Stimulated activated CD4-positive, alpha-beta T cell treated with anti-CD3 and anti-CD28 coated beads, Interleukin-12 subunit alpha, Interleukin-12 subunit beta, amount 100 ng/mL, for 24 hours (primary cell): ENCODE results near the gene MYADML2.
"Not testable (repeated sequence)": the region's sequence is repeated elsewhere in the genome, so short reads cannot be mapped to it uniquely, and the experiment has no call there.

ENCODE experiments used
- DNase-seq, 2 experiments: peaks; one replicate each; pipeline ENCODE4 v3.0.0-alpha.2; 2020; ENCODE audit warnings: low read depth in 2 of 2

Gene MYADML2, protein sequence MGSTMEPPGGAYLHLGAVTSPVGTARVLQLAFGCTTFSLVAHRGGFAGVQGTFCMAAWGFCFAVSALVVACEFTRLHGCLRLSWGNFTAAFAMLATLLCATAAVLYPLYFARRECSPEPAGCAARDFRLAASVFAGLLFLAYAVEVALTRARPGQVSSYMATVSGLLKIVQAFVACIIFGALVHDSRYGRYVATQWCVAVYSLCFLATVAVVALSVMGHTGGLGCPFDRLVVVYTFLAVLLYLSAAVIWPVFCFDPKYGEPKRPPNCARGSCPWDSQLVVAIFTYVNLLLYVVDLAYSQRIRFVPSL

DNA sequence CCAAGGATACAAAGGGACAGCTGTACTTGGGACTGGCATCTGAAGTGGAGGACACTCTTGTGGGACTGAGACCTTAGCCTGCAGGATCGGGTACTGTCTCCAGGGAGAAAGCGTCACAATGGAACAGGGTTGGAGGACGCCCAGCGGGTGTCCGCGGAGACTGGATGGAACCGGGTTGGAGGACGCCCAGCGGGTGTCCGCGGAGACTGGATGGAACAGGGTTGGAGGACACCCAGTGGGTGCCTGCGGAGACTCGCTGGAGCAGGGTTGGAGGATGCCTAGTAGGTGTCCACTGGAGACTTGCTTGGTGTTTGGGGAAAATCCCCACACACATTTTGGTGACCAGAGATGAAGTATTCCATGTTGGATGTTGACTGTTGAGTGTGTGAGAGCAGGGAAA, at the start of gene MYADML2:
MYADML2 (minus strand) TSS at position 45 of the 400 bp plus-strand sequence. CDS start 5,492 bp downstream, outside the sequence.
- no peak for DNase-seq

DNA sequence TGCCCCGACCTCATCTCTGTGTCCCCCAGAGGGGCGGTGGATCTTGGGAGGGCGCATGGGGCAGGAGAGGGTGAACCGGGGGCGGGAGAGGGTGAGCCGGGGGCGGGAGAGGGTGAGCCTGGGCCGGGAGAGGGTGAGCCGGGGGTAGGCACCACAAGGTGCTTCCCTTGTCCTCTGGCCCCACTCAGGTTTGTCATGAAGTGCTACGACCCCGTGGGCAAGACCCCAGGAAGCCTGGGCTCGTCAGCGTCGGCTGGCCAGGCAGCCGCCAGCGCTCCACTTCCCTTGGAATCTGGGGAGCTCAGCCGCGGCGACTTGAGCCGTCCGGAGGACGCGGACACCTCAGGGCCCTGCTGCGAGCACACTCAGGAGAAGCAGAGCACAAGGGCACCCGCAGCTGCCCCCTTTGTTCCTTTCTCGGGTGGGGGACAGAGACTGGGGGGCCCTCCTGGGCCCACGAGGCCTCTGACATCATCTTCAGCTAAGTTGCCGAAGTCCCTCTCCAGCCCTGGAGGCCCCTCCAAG, 49.3 kb upstream of the MYADML2 start:
- DNase-seq, result no peak

DNA sequence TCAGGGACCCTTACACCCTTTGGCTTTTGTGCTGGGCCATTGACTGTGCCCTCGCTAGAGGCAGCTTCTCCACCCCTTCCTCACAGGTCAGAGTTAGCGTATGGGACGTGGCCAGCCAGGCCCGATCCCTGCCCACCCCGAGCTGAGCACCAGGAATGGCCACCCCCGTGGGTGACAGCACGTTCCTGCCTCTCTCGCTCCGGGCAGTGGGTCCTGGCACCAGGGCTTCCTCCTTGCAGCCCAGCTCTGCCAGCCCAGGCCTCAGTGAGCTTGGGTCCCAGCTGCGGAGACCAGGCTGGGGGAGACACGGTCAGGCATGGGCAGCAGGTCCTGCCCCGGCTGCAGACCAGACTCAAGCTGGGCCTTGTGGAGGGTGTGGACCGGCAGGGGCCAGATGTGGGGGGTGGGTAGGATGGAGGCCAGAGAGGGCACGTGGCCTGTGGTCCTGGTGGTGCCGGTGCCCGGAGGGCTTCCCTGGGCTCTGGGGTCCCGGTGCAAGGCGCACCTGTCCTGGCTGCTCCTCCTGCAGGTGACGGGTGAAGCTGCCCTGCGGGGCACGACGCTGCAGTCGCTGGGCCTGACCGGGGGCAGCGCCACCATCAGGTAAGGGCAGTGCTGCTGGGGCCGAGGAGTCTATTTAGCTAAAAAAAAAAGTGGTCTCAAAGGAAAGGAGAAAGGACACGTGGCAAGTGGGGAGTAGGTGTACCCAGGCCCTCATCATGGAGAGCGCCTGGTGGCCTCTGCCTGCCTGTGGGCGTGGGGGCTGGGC, 48.6 kb upstream of the MYADML2 start:
- DNase-seq, result no peak

DNA sequence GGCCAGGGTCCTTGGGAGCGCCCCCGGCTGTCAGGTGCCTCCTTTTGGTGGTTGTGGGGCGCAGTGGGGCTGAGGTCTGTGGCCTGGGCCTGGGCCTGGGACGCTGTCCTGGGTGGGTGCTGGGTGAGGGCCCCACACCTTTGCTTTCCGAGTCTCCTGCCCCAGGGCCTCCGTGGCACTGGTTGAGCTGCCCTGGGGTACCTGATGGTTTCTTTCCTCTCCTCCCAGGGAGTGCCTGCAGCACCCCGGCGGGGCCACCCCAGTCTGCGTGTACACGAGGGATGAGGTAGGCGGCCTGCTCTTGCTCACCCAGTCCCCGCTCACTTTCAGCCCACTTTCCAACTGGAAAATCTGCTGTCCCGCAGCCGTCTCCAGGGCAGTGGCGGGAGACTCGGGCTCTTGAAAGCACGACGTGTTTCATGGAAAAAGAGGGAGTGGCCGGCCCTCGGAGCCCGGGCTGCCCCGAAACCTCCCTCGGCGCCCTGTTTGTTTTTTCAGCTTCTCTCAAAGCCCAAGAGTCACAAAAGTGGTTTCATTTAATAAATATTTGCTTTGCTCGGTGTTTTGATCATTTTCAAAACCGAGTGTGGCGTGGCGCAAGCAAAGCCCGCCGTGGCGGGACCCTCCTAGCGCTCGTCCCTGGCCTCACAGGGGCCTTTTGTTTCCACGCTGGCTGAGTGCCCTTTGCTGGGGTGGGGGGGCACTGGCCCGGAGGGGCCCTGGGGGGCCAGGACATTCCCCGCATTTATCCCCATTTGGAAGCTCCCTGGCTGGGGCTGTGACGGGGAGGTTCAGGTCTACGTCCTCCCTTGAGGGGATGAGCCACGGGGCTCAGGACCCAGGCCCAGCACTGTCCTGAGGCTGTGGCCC, 47.8 kb upstream of the MYADML2 start:
- no peak for DNase-seq

DNA sequence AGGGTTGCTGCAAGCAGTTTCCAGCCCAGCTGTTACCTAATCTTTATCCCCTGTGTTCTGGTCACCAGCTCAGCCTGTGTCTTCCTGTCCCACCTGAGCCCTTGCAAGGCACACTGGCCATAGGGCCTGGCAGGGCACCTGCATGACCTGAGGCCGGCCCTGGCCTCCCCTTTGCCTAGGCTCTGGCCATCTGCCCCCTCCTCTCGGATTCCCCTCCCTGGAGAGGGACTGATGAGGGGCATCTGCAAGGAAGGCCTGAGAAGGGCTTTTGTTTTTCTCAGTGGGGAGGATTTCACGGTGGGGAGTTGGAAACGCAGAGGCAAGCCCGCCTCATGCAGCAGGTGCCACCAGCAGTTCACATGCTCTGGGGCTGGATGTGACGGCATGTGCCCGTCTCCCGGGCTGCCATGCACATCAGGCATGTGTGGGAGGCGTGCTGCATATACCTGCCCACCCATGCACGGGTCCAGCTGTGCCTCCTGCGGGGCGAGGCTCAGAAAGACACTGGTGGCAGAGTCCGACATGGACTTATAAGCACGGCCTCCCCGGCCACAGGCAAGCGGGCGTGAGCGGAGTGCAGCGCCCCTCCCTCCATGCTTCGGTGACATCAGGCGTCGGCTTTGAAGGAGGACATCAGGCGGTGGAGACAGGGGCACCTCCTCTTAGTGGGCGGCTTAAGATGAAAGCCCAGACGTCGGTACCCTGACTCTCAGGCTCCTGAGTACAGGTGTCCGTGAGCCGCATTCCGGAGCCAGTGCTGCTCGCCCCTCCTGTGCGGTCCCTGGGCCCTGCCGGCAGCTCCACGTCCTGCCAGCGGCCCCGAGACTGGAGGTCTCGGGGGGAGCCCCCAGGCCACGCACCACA, 46.9 kb upstream of the MYADML2 start:
- no peak for DNase-seq

DNA sequence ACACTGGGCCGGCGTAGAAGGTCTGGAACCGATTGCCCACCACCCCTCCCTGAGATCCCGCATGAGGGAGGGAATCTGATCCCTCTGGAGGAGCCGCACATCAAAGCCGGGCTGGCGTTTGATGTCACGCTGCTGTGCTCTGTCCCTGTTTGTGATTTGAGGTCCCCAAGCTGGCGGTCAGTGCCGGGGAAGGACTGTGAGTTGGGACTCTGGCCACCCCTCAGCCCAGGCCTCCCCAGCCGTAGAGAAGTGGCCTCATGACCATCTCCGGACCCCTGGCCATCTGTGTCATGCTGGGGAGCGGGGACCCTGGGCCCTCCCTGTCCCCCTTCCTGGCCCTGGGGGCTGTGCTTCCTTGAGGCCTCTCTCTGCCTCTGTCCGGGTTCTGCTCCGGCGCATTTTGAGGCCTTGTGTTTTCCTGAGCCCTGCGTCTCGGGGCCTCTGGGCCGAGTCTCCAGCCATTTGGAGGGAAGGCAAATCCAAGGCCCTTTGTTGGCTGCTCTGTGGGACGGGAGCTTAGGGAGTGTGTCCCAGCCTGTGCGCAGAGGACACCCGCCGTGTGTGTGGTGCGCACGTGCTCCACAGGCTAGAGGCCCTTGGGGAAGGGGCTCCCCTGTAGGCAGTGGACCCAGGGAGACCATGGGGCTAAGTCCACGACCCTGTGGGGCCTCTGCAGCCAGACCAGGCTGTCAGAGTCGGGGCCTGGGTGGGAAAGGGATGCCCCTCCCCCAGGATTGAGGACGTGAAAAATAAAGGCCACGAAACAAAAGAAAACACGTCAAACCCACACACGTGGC, 45.5 kb upstream of the MYADML2 start:
- no peak for DNase-seq

DNA sequence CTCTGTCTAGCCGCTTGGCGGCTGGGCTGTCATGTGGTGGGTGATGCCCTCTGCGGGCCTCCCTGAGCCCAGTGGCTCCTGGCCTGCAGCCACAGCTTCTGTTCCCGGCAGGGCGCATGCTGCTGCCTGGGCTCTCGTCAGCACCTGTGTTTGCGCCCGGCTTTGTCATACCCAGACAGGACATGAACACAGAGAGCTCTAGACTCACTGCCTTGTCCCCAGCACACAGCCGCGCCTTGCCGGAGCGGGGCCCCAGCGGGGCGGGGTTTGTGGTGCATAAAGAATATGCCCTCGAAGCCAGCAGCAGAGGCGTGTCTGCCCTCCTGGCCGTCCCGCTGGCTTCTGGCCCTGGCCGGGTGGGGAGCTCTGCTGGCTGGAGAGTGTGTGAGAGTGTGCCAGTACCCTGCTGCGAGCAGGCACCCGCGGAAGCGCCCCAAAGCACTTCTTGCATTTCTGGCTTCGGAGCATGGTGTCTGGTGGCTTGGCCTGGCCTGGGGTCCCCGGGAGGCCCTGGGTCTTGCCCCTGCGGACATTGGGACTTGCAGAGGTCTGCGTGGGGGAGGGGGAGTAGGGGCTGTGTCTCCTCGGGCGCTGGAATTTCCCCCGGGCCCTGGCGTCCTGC, 44.8 kb upstream of the MYADML2 start:
- no peak for DNase-seq

DNA sequence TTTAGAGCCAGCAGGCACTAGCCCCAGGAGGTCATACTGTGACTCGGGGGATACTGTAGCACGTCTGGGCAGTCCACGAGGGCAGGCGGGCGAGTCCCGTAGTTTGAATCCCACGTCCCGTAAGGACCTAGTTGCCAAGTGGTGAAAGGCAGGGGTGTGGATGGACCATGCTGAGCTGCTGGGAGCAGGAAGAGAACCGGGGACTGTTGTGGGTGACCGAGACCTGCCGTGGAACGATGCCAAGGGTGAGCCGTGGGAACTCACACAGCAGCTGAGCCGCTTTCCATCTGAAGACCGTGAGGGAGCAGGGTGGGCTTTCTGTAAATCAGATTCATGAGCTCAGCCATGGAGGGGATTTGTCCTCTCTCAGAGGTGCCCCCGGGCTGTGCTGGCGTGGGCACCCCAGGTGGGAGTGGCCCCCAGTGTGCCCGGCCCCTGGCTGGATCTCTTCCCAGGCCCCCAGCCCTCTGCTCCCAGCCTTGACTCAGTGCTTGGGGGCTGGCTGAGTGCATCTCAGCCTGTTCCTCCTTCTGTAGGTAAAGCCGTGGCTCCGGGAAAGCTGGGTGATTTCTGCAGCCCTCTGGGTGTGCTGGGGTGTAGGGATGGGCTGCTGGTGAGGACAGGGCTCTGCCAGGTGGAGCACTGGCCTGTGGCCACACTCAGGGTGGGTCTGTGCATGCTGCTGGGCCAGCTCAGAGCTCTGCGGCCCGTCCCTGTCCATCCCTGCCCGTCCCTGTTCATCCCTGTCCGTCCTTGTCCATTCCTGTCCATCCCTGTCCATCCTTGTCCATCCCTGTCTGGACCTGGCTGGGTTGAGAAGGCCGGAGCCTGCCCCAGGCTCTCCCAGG, 44.0 kb upstream of the MYADML2 start:
- DNase-seq, result no peak

DNA sequence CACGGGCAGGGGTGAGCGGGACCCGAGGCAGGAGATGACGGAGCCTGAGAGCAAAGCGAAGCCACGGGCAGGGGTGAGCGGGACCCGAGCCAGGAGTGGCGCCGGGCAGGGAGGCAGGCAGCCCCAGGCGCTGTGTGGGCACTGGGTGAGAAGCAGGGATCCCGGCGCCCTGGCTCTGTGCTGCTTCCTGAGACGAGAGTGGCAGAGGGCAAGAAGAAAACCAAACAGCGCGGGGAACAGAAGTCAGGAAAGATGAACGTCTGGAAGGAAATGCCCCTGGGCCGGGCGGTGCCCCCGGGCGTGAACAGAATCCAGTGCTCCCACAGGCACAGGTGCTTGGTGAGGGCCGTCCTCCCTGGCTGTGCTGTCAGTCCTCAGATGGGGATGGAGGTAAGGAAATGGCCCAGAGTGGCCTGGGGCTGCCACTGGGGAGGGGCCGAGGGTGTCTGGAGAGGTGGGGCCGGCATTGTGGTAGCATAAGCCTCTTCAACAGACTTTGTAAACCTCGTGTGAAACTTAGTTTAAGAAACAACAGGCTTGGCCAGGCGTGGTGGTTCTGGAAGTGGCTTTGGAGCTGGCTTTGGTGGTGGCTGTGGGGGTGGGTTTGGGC, 40.2 kb upstream of the MYADML2 start:
- DNase-seq, result no peak

DNA sequence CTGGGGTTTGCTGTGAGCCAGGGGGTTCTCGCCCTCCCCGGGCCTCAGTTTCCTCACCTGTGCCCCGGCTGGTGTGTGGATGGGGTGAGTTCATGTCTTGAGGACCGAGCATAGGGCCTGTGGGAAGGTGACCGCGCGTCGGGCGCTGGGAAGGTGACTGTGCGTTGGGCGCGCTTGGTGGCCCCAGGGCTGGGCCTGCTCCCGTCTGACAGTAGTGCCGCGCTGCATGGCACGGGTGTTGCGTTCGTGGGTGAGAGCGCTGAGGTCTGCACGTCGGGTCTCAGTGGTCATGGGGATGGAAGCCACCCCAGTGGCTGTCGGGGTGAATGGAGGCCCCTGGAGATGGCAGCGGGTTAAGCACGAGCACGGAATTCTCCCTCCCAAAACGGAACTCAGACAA, 39.6 kb upstream of the MYADML2 start:
- no peak for DNase-seq

DNA sequence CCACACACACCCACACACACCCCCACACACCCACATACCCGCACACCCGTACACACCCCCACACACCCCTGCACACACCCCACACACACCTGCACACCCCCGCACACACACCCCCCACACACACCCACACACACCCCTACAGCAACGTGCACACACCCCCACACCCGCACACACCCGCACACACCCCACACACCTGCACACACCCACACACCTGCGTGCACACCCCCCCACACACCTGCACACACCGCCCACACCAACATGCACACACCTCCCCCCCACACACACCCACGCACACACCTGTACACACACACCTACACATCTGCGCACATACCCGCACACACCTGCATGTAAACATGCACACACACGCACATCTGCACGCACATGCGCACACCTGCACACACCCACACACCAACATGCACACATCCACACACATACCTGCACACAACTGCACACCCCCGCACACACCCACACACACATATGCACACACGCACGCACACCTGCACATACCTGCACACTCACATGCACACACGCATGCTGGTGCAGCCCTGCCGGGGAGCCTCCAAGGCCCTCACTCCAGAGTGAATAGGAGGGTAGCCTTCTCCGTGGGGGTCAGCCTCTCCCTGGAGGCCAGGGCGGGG, 37.9 kb upstream of the MYADML2 start:
- no peak for DNase-seq

DNA sequence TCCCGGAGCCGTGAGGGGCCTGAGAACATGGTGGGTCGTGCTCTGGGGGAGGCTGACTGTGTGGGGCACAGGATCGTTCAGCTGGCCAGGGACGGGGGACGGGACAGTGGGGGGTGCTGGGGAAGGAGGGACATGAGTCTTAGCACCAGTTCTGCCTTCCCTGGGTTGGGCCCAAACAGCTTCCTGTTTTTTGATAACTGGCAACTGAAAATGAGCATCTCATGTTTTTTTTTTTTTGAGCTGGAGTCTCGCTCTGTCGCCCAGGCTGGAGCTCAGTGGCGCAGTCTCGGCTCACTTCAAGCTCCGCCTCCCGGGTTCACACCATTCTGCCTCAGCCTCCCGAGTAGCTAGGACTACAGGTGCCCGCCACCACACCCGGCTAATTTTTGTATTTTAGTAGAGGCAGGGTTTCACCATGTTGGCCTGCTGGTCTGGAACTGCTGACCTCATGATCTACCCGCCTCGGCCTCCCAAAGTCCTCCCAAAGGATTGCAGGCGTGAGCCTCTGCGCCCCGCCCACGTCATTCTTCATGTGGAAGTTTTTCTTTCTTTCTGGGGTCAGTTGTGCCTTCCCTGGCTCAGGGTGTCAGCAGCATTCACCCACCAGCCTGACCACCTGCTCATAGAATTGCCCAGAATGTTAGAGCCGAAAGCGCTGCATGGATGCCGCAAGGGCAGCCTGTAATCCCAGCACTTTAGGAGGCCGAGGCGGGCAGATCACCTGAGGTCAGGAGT, 36.8 kb upstream of the MYADML2 start:
- DNase-seq, result no peak

DNA sequence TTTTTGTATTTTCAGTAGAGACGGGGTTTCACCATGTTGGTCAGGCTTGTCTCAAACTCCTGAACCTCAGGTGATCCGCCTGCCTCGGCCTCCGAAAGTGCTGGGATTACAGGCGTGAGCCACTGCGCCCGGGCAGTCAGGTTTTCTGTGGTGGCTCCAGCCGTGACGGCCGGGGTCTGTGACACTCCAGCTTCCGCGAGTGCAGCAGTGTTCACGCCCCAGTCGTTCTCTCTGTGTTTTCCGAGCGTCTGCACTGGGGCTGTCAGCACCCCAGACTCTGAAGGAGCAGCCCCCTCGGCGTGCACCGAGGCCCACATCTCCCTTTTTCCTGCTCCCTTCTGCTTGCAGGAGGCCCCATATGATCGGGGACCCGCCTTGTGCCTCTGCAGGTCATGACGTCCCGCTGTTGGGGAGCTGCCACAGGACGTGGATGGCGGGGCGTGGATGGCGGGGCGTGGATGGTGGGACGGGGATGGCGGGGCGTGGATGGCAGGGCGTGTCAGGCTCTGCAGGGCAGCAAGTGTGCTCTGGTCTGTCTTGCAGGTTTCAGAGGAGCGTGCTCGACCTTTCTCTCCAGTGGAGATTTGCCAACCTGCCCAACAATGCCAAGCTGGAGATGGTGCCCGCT, 36.1 kb upstream of the MYADML2 start:
- no peak for DNase-seq

DNA sequence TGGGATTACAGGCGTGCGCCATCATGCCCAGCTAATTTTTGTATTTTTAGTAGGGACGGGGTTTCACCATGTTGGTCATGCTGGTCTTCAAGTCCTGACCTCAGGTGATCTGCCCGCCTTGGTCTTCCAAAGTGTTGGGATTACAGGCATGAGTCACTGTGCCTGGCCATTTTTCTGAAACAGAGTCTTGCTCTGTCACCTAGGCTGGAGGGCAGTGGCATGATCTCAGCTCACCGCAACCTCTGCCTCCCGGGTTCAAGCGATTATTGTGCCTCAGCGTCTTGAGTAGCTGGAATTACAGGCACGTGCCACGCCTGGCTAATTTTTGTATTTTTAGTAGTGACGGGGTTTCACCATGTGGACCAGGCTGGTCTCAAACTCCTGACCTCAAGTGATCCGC, 34.5 kb upstream of the MYADML2 start:
- DNase-seq, result not testable (repeated sequence)

DNA sequence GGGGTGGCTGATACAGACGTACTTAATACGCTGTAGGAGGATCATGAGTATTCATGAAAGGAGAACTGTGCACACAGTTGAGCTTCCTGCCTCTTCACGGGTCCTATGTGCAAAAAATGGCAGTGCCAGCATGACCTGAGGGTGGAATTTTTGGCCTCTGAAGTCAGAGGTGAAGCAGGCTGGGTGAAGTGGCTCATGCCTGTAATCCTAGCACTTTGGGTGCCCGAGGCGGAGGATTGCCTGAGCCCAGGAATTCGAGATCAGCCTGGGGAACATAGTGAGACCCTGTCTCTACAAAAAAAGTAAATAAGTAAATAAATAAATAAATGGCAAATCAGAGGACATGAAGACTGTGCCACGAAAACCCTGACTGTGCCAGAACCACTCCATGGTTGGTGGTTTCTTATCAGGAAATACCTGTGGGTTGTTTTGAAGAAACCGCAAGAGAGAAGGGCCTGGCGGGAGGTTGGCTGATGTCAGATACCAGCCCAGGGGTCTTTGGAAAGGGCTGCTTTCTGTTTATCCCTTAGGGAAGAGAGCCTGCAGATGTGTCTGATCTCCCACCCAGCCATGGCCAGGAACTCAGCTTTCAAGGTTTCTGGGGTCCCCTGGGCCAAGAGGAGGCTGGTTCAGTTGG, 33.8 kb upstream of the MYADML2 start:
- DNase-seq, result no peak

DNA sequence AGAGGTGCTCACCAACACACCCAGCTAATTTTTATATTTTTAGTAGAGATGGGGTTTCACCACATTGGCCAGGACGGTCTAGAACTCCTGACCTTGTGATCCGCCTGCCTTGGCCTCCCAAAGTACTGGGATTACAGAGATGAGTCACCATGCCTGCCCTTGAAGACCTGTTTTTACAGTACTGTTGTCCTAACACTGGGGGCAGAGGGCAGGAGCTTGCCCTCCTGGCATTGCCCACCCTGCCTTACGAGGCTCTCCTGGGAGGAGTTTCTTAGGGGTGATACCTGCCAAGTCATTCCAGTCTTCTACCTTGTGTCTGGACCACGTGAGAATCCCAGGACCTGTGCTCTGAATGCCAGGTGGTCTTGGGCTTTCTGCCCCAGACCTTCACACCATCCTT, 33.1 kb upstream of the MYADML2 start:
- no peak for DNase-seq
